Heart left ventricle (tissue), 13 donors: ENCODE data around the gene HBE1.

ENCODE experiments used
- CTCF ChIP-seq, 12 donors: fragments of 200-600 bp; sonication (generic) in 4 of 12; IDR thresholded peaks; one replicate each; pipeline versions ENCODE4 v1.5.0 to v1.8.0; 2018 to 2022; ENCODE audit warnings: antibody characterized with exemption in 12 of 12, mild to moderate bottlenecking in 5 of 12
- POLR2A ChIP-seq, 2 donors: fragments of 450-650 bp; IDR thresholded peaks; one replicate each; pipeline ENCODE4 v1.6.1; 2017; ENCODE audit warnings: antibody characterized with exemption in 2 of 2, mild to moderate bottlenecking in 2 of 2, moderate library complexity in 2 of 2
- donor health status: ischemic (EF 13 %, LVEDD 7.1; RV severe dilation, severe dysfunction).
- donor health status: DM: no; HTN: yes; CAD: no.
- donor health status: DM: no; HTN: no; CAD: no.
- donor health status: ischemic (EF 25% LVEDD 6.9; RV normal size, moderate dysfunction).
- donor health status: ischemic (EF 25% LVEDD 5.7; RV mildly dilated, moderate dysfunction).
- donor health status: ischemic (EF 35%, LVEDD 5.7; RV mildly dilated, moderate dysfunction).
- donor health status: nonischemic (EF 11% LVEDD 7.7; RV severe dilation, severe dysfunction).
- donor health status: DM: yes; HTN: yes; CAD: no.
- donor health status: PGD.
- donor health status: ischemic (EF 29% LVEDD 5.4; RV normal size, mild dysfunction).
- donor health status: nonischemic (EF 23%, LVEDD 6.1; RV moderate dilation, normal function).

- TF ChIP-seq CTCF (IDR thresholded peaks at IDR 0.05) (no peak), POLR2A (IDR thresholded peaks at IDR 0.05) (no peak)
Measured at GRCh38 chr11:5283882-5284281, 14.1 kb upstream of the HBE1 start.
